ENCODE data around the gene DLG2. TPM values are rescaled to one million over a fixed set of nuclear protein-coding genes. Genes with fewer than 3 reads are reported as not detected.

The DLG2 gene
- total RNA-seq, 2 experiments from 2014 or later: 6.9 to 8.2 TPM

DNA sequence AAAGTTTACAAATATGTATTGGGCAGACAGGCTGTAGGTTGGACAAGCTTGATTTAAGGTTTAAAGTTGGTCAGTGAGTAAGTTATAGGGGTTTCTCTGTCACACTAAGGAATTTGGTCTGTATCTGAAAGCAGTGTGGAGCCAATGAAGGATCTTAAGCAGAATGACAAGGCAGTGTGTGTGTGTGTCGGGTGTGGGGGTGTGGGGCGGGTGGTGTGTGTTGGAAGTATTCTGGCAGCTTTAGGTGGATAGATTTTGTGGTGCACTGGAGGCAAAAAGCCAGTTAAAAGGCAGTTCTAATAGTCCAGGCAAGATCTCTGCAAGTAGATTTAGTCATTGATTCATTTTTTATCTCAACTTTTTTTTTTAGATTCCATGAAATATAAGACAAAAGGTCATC, 1334.2 kb downstream of the DLG2 start:
- Histone ChIP-seq H3K36me3 (ENCODE audit: insufficient read depth, low read length) (no peaks in the 10 kb centered on the region), H3K27ac (ENCODE audit: low read depth, low read length, poor library complexity, severe bottlenecking) (no peak overlapping the region), H3K4me3 (ENCODE audit: low read depth, low read length, poor library complexity, severe bottlenecking) (no peak overlapping the region), H4K20me1 (ENCODE audit: insufficient read depth, low read length) (no peaks in the 10 kb centered on the region), H3K9me3 (ENCODE audit: low read length) (no peaks in the 10 kb centered on the region), H3K9me2 (ENCODE audit: insufficient read depth, low read length) (no peaks in the 10 kb centered on the region), H3K79me2 (ENCODE audit: insufficient read depth, low read depth, low read length) (no peaks in the 10 kb centered on the region), H3K4me1 (ENCODE audit: insufficient read depth, low read length, poor library complexity, severe bottlenecking) (no peaks in the 10 kb centered on the region), H3K4me2 (ENCODE audit: low read length) (no peak overlapping the region), H2AFZ (ENCODE audit: low read length) (no peak overlapping the region)
- BruUV-seq (replicated peaks): no TSS peak
- DNase-seq (ENCODE audit: low spot score): no peak
- no peak for TF ChIP-seq EZH2phosphoT487 (IDR thresholded peaks at IDR 0.05; ENCODE audit: borderline replicate concordance, low read depth, low read length)
- TF ChIP-seq, protein P1, sequence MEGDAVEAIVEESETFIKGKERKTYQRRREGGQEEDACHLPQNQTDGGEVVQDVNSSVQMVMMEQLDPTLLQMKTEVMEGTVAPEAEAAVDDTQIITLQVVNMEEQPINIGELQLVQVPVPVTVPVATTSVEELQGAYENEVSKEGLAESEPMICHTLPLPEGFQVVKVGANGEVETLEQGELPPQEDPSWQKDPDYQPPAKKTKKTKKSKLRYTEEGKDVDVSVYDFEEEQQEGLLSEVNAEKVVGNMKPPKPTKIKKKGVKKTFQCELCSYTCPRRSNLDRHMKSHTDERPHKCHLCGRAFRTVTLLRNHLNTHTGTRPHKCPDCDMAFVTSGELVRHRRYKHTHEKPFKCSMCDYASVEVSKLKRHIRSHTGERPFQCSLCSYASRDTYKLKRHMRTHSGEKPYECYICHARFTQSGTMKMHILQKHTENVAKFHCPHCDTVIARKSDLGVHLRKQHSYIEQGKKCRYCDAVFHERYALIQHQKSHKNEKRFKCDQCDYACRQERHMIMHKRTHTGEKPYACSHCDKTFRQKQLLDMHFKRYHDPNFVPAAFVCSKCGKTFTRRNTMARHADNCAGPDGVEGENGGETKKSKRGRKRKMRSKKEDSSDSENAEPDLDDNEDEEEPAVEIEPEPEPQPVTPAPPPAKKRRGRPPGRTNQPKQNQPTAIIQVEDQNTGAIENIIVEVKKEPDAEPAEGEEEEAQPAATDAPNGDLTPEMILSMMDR (conservative IDR thresholded peaks at IDR 0.05; ENCODE audit: low read length): no peak
- ChIA-PET CTCF (ENCODE audit: unreplicated experiment) (no interaction called here), POLR2A (no interaction called here)
- intact Hi-C loops (cut with micrococcal nuclease; ENCODE audit: unreplicated experiment): no loop called here

DNA sequence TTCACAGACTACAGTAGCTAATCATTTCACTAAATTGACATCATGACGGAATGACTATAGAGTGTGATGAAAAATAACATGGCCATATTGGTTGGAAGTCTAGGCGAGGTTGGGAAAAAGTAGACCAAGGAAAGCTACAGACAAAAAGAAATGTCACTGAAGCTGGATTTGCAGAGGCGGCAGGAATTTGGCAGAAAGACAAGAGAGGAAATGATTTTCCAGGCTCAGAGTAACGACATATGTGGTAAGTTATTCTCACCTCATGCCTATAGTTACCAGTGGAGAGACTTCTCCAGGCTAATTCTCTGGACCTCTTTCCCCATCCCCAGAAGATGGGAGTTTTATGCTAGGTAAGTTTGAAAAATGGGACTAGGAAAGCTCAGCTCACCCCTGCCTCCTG, 1335.1 kb downstream of the DLG2 start:
- BruUV-seq (replicated peaks): no TSS peak
- POLR2A ChIA-PET: interaction anchor here (0.9 kb wide), 1 partner anchor 15 kb away, joined by 3 read pairs; no protein-coding TSS in a partner anchor

DNA sequence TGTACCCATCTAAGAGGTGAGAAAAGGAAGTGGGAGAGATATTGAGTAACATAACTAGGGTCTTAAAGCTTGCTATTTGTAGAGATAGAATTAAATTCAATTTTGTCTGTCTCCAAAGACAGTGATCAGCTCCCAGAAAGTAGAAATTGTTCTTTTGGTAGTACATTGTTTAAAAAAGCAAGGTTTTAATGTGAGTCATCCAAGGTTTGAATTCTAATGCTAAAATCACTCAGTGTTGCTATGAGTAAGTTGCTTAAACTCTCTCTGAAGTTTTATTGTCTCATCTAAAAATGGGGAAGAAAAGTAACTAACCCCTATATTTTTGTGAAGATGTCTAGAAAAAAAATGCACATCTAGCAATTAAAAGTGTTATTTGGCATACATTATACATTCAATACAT, 1336.5 kb downstream of the DLG2 start:
- no peaks in the 10 kb centered on the region for H3K9me2 ChIP-seq (ENCODE audit: insufficient read depth, low read length)

More for the DNA sequence above, 1335.1 kb downstream of the DLG2 start:
- TF ChIP-seq EZH2phosphoT487 (IDR thresholded peaks at IDR 0.05; ENCODE audit: borderline replicate concordance, low read depth, low read length): no peak
- TF ChIP-seq, protein P1 (conservative IDR thresholded peaks at IDR 0.05; ENCODE audit: low read length): no peak
- Histone ChIP-seq H4K20me1 (ENCODE audit: insufficient read depth, low read length) (no peaks in the 10 kb centered on the region), H3K4me1 (ENCODE audit: insufficient read depth, low read length, poor library complexity, severe bottlenecking) (no peaks in the 10 kb centered on the region), H3K9me3 (ENCODE audit: low read length) (no peaks in the 10 kb centered on the region), H3K27ac (ENCODE audit: low read depth, low read length, poor library complexity, severe bottlenecking) (no peak overlapping the region), H3K4me3 (ENCODE audit: low read depth, low read length, poor library complexity, severe bottlenecking) (no peak overlapping the region), H3K36me3 (ENCODE audit: insufficient read depth, low read length) (no peaks in the 10 kb centered on the region), H3K4me2 (ENCODE audit: low read length) (no peak overlapping the region), H2AFZ (ENCODE audit: low read length) (no peak overlapping the region), H3K79me2 (ENCODE audit: insufficient read depth, low read depth, low read length) (no peaks in the 10 kb centered on the region), H3K9me2 (ENCODE audit: insufficient read depth, low read length) (no peaks in the 10 kb centered on the region)
- intact Hi-C loops (cut with micrococcal nuclease; ENCODE audit: unreplicated experiment): no loop called here
- CTCF ChIA-PET (ENCODE audit: unreplicated experiment): no interaction called here
- DNase-seq (ENCODE audit: low spot score): no peak

More for the DNA sequence above, 1336.5 kb downstream of the DLG2 start:
- Histone ChIP-seq H3K79me2 (ENCODE audit: insufficient read depth, low read depth, low read length) (no peaks in the 10 kb centered on the region), H3K4me3 (ENCODE audit: low read depth, low read length, poor library complexity, severe bottlenecking) (no peak overlapping the region), H2AFZ (ENCODE audit: low read length) (no peak overlapping the region), H4K20me1 (ENCODE audit: insufficient read depth, low read length) (no peaks in the 10 kb centered on the region), H3K27ac (ENCODE audit: low read depth, low read length, poor library complexity, severe bottlenecking) (no peak overlapping the region), H3K9me3 (ENCODE audit: low read length) (no peaks in the 10 kb centered on the region), H3K4me1 (ENCODE audit: insufficient read depth, low read length, poor library complexity, severe bottlenecking) (no peaks in the 10 kb centered on the region), H3K36me3 (ENCODE audit: insufficient read depth, low read length) (no peaks in the 10 kb centered on the region), H3K4me2 (ENCODE audit: low read length) (no peak overlapping the region)
- intact Hi-C loops (cut with micrococcal nuclease; ENCODE audit: unreplicated experiment): no loop called here
- no TSS peak for BruUV-seq (replicated peaks)
- CTCF ChIA-PET (ENCODE audit: unreplicated experiment): no interaction called here
- DNase-seq (ENCODE audit: low spot score): no peak
- TF ChIP-seq, protein P1 (conservative IDR thresholded peaks at IDR 0.05; ENCODE audit: low read length): no peak
- no peak for TF ChIP-seq EZH2phosphoT487 (IDR thresholded peaks at IDR 0.05; ENCODE audit: borderline replicate concordance, low read depth, low read length)
- POLR2A ChIA-PET: interaction anchor here (0.6 to 1.1 kb wide), 3 partner anchors 14 to 472 kb away, joined by 3 to 4 read pairs (median 3); no protein-coding TSS in a partner anchor
